ENCODE data around the gene DSG3. TPM values are rescaled to one million over a fixed set of nuclear protein-coding genes. Genes with fewer than 3 reads are reported as not detected.

The DSG3 gene
- total and polyA plus RNA-seq, 2 of the 8 experiments (the other 6 are each of a cell fraction or from before 2014, with no cell fraction given), result 0.03 to 0.07 TPM

- no peak for TF ChIP-seq CHD7 (IDR thresholded peaks at IDR 0.05; ENCODE audit: insufficient replicate concordance, low read length)
- TF ChIP-seq, protein P1, sequence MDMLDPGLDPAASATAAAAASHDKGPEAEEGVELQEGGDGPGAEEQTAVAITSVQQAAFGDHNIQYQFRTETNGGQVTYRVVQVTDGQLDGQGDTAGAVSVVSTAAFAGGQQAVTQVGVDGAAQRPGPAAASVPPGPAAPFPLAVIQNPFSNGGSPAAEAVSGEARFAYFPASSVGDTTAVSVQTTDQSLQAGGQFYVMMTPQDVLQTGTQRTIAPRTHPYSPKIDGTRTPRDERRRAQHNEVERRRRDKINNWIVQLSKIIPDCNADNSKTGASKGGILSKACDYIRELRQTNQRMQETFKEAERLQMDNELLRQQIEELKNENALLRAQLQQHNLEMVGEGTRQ (IDR thresholded peaks at IDR 0.05; ENCODE audit: low read length), result no peak
Observed at GRCh38 chr18:31483396-31483795, 35.9 kb downstream of the DSG3 start (continued).

All from H1 (cell line).